ENCODE measurements around the gene FOXN3.
A peak's percentile ranks its signal among the peaks of the same experiment; 100 is the strongest.

The FOXN3 gene

DNA sequence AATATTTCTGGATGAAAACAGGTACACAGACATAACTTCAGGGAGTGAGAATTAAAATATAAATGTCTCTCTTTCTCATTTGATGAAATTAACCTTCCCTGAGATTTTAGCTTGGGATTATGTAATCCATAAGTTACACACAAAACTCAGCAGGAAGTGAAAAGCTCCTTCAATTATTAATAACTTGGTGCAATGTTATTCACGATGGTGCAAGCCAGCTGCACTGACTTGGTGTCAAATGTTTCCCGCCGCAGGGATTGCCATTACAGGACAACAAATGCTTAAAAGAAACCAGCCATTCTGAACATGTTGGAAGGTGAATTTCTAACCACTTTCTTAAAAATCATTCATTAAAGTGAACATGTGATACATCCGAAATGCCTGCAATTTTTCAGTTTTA, 250.4 kb downstream of the FOXN3 start:
- DNase-seq (ENCODE audit: extremely low spot score), result no peak
- ChIA-PET POLR2A (no interaction called here), CTCF (interaction anchor here (0.9 to 4.2 kb wide), 3 partner anchors 10 to 437 kb away, joined by 3 to 59 read pairs (median 3); no protein-coding TSS in a partner anchor)
- TF ChIP-seq, protein P1, sequence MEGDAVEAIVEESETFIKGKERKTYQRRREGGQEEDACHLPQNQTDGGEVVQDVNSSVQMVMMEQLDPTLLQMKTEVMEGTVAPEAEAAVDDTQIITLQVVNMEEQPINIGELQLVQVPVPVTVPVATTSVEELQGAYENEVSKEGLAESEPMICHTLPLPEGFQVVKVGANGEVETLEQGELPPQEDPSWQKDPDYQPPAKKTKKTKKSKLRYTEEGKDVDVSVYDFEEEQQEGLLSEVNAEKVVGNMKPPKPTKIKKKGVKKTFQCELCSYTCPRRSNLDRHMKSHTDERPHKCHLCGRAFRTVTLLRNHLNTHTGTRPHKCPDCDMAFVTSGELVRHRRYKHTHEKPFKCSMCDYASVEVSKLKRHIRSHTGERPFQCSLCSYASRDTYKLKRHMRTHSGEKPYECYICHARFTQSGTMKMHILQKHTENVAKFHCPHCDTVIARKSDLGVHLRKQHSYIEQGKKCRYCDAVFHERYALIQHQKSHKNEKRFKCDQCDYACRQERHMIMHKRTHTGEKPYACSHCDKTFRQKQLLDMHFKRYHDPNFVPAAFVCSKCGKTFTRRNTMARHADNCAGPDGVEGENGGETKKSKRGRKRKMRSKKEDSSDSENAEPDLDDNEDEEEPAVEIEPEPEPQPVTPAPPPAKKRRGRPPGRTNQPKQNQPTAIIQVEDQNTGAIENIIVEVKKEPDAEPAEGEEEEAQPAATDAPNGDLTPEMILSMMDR (IDR thresholded peaks at IDR 0.05; ENCODE audit: control extremely low read depth, extremely low read depth, low read depth, missing control alignments), result no peak

DNA sequence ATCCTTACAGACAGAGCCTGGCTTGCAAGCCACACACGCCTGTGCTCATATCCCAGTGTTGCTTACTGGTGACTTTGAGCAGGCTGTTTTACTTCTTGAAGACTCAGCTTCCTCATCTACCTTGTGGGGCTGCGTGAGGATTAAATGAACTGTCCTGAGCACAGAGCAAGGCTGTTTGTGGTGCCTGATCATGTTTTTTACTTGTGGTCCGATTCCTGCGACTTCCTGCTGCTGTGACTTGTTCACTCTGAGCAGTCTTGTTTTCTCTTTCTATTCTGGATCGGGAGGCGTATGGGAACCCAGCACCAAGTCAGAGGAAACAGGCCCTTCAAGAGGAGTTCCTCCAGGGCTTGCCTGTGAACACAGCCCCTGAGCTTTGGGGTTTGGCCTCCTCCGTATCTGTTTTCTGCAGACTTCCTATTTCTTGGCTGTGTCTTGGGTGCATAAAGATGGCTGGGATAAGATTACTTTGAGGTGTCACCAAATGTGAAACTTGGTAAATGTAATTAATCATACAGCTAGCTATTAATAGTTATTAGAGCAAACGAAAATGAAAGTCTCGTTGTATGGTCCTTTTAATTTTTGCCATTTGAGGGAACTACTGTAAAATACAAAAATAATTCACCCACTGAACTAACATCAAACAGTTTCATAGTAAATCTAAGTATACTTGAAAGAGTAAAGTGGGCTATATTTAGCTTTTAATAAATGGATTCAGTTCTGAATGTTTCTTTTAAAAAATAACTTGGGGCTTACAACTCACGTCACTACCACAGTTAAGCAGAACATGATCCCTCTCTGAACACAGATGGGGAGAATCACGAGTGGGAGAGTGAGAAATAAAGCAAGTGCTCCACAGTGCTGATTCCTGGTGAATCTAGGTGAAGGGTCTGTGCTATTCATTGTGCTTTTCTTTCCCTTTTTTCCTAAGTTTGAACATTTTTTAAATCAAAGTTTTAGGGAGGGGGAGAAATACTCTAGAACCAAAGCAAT, 251.5 kb downstream of the FOXN3 start:
- peak; percentile 45 for DNase-seq (ENCODE audit: extremely low spot score)
- ChIA-PET CTCF (interaction anchor here (0.9 to 4.2 kb wide), 6 partner anchors 10 to 438 kb away, joined by 3 to 59 read pairs (median 4); no protein-coding TSS in a partner anchor), POLR2A (no interaction called here)
- TF ChIP-seq, protein P1 (IDR thresholded peaks at IDR 0.05; ENCODE audit: control extremely low read depth, extremely low read depth, low read depth, missing control alignments), result no peak

DNA sequence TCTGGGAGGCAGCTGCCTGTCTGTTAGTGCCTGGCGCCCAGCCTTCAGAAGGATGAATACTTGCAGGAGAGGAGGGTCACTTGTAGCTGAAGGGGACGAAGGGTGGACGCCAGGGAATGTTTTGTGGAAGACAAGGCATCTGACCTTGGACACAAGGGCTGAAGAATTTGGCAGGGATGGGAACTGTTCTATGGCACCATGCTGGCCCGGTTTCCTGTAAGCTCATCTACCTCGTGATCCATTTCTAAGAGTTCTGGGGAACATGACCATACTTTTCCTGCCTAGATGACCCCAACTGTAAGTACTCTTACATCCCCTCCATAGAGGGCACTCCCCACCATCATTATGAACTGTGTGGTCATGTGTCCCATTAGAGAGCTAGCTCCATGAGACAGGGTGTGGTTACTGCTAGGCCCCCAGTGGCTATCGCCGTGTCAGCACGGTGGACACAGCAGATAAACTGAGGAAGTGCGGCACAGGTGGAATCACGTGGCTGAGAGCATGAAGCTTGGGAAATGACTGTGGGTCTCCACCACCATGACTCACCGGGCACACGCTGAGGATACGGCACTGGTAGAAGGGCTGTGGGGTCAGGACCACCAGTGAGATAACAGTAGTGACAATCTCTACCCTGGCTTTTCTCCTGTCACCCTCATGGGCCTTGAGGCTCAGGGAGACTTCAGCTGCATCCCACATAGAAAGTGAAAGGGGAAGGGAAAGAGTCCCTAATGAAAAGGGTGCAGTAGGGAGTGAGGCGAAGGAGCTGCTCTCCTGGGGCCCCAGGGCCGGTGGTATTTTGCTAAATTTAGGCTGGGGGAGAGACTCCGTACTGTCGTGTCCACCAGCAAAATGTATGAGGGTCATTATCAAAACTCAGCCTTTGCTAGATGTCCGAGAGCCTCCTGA, 252.6 kb downstream of the FOXN3 start:
- POLR2A ChIA-PET, result no interaction called here
- TF ChIP-seq, protein P1 (IDR thresholded peaks at IDR 0.05; ENCODE audit: control extremely low read depth, extremely low read depth, low read depth, missing control alignments), result no peak
- CTCF ChIA-PET, result interaction anchor here (0.9 to 4.2 kb wide), 6 partner anchors 9 to 303 kb away, joined by 3 to 59 read pairs (median 4); no protein-coding TSS in a partner anchor
- peak; percentile 44 for DNase-seq (ENCODE audit: extremely low spot score)

DNA sequence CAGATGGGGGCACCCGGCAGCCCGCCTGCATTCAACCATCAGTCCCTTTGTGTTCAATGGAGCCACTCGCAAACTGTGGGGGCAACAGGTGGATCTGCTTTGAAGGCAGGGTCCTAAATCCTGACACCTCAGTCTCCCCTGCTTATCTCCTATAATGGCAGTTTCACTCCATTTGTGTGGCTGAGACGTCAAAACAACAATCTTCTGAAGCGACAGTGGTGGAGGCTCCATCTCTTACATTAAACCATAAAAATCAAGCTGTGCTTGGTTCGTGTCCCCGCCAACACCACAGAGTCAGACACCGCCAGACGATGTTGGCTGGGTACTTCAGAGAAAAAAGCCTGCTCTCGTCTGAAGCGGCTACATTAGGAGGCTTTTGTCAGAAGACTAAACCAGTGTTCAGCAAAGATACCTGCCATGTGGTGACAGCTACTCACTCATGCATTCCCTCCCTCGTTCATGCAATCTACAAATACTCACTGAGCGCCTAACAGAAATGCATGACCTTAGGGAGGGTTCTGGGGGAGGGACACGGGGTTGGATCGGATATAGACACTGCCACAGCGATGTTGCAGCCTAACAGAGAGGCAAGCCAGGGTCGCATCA, 253.9 kb downstream of the FOXN3 start:
- DNase-seq (ENCODE audit: extremely low spot score), result no peak
- TF ChIP-seq, protein P1 (IDR thresholded peaks at IDR 0.05; ENCODE audit: control extremely low read depth, extremely low read depth, low read depth, missing control alignments), result no peak
- POLR2A ChIA-PET, result no interaction called here
- CTCF ChIA-PET, result interaction anchor here (4.2 kb wide), 1 partner anchor 14 kb away, joined by 59 read pairs; no protein-coding TSS in a partner anchor

DNA sequence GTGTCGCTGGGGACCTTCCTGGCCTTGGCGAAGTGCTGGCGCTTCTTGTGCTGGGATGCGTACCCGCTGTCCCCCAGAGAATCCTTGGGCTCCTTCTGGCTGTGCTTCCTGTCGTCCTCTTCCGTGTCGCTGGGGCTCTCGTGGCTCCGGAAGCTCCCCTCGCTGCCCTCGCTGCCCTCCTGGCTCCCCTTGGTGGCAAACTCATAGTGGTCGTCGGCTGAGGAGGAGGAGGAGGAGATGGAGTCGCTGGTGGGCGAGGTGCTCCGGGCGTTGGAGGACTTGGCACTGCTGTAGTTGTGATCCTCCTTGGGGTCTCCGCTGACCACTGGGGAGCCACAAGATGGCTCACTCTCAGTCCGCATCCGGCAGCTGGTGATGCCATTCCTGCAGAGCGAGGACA, 254.4 kb downstream of the FOXN3 start:
- POLR2A ChIA-PET, result no interaction called here
- TF ChIP-seq, protein P1 (IDR thresholded peaks at IDR 0.05; ENCODE audit: control extremely low read depth, extremely low read depth, low read depth, missing control alignments), result no peak
- CTCF ChIA-PET, result no interaction called here
- DNase-seq (ENCODE audit: extremely low spot score), result no peak

DNA sequence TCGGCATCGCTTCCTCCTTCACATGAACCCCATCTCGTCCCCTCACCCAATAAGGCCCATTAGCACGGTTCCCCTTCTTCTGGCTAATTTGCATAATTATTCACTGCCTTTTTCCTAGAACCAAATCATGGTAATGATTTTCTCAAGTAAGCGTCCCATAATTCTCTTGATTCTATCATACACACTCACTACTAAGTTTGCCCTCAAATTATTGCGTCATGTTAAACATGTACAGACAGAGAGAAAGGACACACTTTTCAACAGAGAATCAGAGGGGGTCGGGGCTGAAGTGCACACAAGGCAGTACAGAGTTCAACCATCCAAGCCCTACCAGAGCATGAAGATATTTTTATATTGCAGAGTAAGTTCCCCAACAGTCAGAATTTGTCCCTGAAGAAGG, 256.6 kb downstream of the FOXN3 start:
- no peak for DNase-seq (ENCODE audit: extremely low spot score)
- TF ChIP-seq, protein P1 (IDR thresholded peaks at IDR 0.05; ENCODE audit: control extremely low read depth, extremely low read depth, low read depth, missing control alignments), result no peak
- POLR2A ChIA-PET, result no interaction called here
- CTCF ChIA-PET, result no interaction called here
